Activated naive CD4-positive, alpha-beta T cell treated with Interleukin-2 at 50 U/mL for 16 hours (primary cell): ENCODE results near the gene NUP210.

Experiments used
- DNase-seq: peaks from one replicate; pipeline ENCODE4 v3.0.0-alpha.2; 2020

NUP210 gene

GRCh38 chr3:13372126-13372525, 48.0 kb downstream of the NUP210 start:
- no peak for DNase-seq

GRCh38 chr3:13371100-13372075, 48.7 kb downstream of the NUP210 start:
- DNase-seq = no peak

- DNase-seq = no peak
Observed at GRCh38 chr3:13370609-13371008, 49.5 kb downstream of the NUP210 start.

- DNase-seq = no peak
Observed at GRCh38 chr3:13370055-13370454, 50.1 kb downstream of the NUP210 start.

- no peak for DNase-seq
Observed at GRCh38 chr3:13368834-13369233, 51.3 kb downstream of the NUP210 start.

- no peak for DNase-seq
Observed at GRCh38 chr3:13367728-13368127, 52.4 kb downstream of the NUP210 start.

GRCh38 chr3:13365390-13366379, 54.4 kb downstream of the NUP210 start:
- DNase-seq = no peak

- DNase-seq = no peak
Observed at GRCh38 chr3:13364602-13365271, 55.4 kb downstream of the NUP210 start.

GRCh38 chr3:13362551-13362950, 57.6 kb downstream of the NUP210 start:
- no peak for DNase-seq

- DNase-seq = no peak
Observed at GRCh38 chr3:13359916-13360315, 60.2 kb downstream of the NUP210 start.

GRCh38 chr3:13358643-13359042, 61.5 kb downstream of the NUP210 start:
- no peak for DNase-seq

- DNase-seq = no peak
Observed at GRCh38 chr3:13358051-13358450, 62.1 kb downstream of the NUP210 start.

- no peak for DNase-seq
Observed at GRCh38 chr3:13357074-13357473, 63.0 kb downstream of the NUP210 start.

- no peak for DNase-seq
Observed at GRCh38 chr3:13353936-13354542, 66.1 kb downstream of the NUP210 start.

GRCh38 chr3:13353506-13353905, 66.6 kb downstream of the NUP210 start:
- DNase-seq = no peak

GRCh38 chr3:13352621-13353131, 67.4 kb downstream of the NUP210 start:
- DNase-seq = peak; percentile 8

GRCh38 chr3:13349823-13350222, 70.3 kb downstream of the NUP210 start:
- DNase-seq = no peak

- DNase-seq = no peak
Observed at GRCh38 chr3:13348661-13349396, 71.3 kb downstream of the NUP210 start.

- DNase-seq = no peak
Observed at GRCh38 chr3:13348100-13348499, 72.0 kb downstream of the NUP210 start.

GRCh38 chr3:13347390-13347950, 72.7 kb downstream of the NUP210 start:
- no peak for DNase-seq
